Stimulated activated CD4-positive, alpha-beta T cell treated with anti-CD3 and anti-CD28 coated beads, TNF-alpha, amount 100 ng/mL, for 24 hours (primary cell): ENCODE measurements around the gene PNMA6F.
"Not testable (repeated sequence)": the region's sequence is repeated elsewhere in the genome, so short reads cannot be mapped to it uniquely, and the experiment has no call there.

ENCODE experiments used
- DNase-seq, 3 experiments: peaks; one replicate each; pipeline ENCODE4 v3.0.0-alpha.2; 2020; ENCODE audit warnings: low read depth in 3 of 3

PNMA6F gene

GRCh38 chrX:153302796-153303195 is 18.8 kb downstream of the PNMA6F start:
- DNase-seq, result no peak

GRCh38 chrX:153301746-153302145 is 19.8 kb downstream of the PNMA6F start:
- no peak for DNase-seq

- no peak for DNase-seq
These were observed 21.7 kb downstream of the PNMA6F start for GRCh38 chrX:153299855-153300254.

GRCh38 chrX:153297376-153297775 is 24.2 kb downstream of the PNMA6F start:
- no peak for DNase-seq

- DNase-seq, result not testable (repeated sequence)
These were observed 28.0 kb downstream of the PNMA6F start for GRCh38 chrX:153293485-153294071.

GRCh38 chrX:153288807-153289206 is 32.8 kb downstream of the PNMA6F start:
- DNase-seq, result not testable (repeated sequence)

GRCh38 chrX:153285678-153286077 is 35.9 kb downstream of the PNMA6F start:
- DNase-seq, result not testable (repeated sequence)

GRCh38 chrX:153283982-153284381 is 37.6 kb downstream of the PNMA6F start:
- DNase-seq, result not testable (repeated sequence)

- DNase-seq, result not testable (repeated sequence)
These were observed 39.8 kb downstream of the PNMA6F start for GRCh38 chrX:153281784-153282183.

- not testable (repeated sequence) for DNase-seq
These were observed 42.3 kb downstream of the PNMA6F start for GRCh38 chrX:153279304-153279703.

GRCh38 chrX:153276049-153276448 is 45.5 kb downstream of the PNMA6F start:
- DNase-seq, result not testable (repeated sequence)

GRCh38 chrX:153275418-153275817 is 46.1 kb downstream of the PNMA6F start:
- DNase-seq, result not testable (repeated sequence)

GRCh38 chrX:153272584-153272983 is 49.0 kb downstream of the PNMA6F start:
- not testable (repeated sequence) for DNase-seq

- not testable (repeated sequence) for DNase-seq
These were observed 49.5 kb downstream of the PNMA6F start for GRCh38 chrX:153272070-153272469.
